ENCODE results near the gene MYH1.
"Not testable (repeated sequence)": the region's sequence is repeated elsewhere in the genome, so short reads cannot be mapped to it uniquely, and the experiment has no call there.

Gene MYH1

DNA sequence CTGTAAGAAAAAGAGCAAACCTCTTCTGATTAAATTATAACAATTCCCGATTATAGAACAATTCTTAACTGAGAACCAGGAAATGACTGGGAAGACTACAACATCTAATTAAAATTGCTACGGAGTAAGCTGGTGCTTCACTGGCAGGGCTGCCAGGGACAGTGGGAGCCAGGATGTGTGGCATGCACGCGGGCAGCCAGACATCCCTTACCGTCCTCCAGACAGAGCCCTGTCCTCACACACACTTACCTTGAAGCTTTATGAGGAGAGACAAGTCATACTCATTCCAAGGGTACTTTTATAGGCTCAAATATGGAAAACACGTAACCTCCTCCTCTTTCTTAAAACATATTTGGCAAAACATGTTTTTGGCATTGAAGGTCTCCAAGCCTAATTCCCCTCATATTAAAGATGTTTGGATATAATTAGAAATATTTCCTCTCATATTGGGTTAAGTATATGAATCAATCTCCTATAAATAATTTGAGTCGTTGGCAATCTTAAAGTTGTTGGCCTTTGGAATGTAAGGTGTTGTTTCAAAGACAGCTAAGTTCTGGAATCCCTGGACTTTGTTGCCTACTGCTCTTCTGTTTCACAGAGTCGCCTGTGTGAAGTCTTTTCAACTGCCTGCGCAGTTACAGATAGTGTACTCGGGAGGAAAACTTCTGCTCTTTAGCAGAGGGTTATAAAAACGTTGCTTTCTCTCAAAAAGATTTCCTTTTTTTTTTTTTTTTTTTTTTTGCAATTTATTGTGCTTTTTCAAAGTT, at the start of gene MYH1:
MYH1 (minus strand) TSS at position 272 of the 767 bp plus-strand sequence. CDS start 1,900 bp downstream, outside the sequence.
- no peaks in the 10 kb centered on the region for H3K36me3 ChIP-seq (ENCODE audit: control insufficient read depth in 5 of 5, insufficient read depth in 5 of 5, low read length in 5 of 5)
- H3K27ac ChIP-seq (ENCODE audit: low read depth, low read length): no peak within 1 kb of the TSS
- no peaks in the 10 kb centered on the region for H3K27me3 ChIP-seq (ENCODE audit: control insufficient read depth in 5 of 5, insufficient read depth in 4 of 5, low read length in 5 of 5)
- peaks cover 0 to 6% (median 4%) of the 10 kb centered on the region in 5 donors for H3K4me1 ChIP-seq (ENCODE audit: control insufficient read depth in 5 of 5, insufficient read depth in 5 of 5, low read length in 5 of 5)
- no peak within 1 kb of the TSS for H3K4me3 ChIP-seq (ENCODE audit: low read depth in 1 of 5, low read length in 5 of 5)
- H3K9me3 ChIP-seq (ENCODE audit: control insufficient read depth in 5 of 5, low read length in 5 of 5): no peaks in the 10 kb centered on the region
- H3K9ac ChIP-seq (ENCODE audit: low read length in 5 of 5): no peak within 1 kb of the TSS

DNA sequence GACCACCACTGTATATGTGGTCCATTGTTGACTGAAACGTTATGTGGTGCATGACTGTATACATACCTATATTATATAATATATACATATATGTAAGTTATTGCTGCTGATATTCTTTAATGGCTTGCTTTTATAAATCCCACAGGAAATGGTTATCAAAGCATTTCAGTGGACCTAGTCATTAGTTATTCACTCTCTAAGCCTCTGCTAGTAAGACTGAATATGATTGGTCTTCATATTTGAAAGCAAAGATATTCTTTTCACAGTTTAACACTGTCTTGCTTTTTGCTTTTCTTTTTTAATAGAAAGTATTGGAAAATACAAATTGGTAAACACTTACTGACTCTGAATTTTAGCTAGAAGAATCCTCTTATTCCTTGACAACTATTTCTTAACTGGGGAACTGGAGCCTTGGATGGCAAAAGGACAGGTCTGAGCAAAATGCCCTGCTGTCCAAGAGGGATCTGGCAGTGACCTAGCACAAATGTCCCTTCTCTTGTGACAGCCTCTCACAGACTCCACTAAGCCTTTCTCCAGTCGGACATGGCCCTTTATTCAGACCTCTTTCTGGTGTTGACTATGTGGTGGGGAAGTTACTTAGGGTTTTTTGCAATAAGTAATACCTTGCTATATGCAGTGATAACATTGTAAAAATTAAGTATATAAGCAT, 45.8 kb upstream of the MYH1 start:
- H3K36me3 ChIP-seq (ENCODE audit: control insufficient read depth in 5 of 5, insufficient read depth in 5 of 5, low read length in 5 of 5): no peaks in the 10 kb centered on the region
- no peak overlapping the region for H3K4me3 ChIP-seq (ENCODE audit: low read depth in 1 of 5, low read length in 5 of 5)
- H3K27ac ChIP-seq (ENCODE audit: low read depth, low read length): no peak overlapping the region
- H3K4me1 ChIP-seq (ENCODE audit: control insufficient read depth in 5 of 5, insufficient read depth in 5 of 5, low read length in 5 of 5): peaks cover 0 to 23% (median 7%) of the 10 kb centered on the region in 5 donors
- H3K9ac ChIP-seq (ENCODE audit: low read length in 5 of 5): no peak overlapping the region
- no peaks in the 10 kb centered on the region for H3K27me3 ChIP-seq (ENCODE audit: control insufficient read depth in 5 of 5, insufficient read depth in 4 of 5, low read length in 5 of 5)
- H3K9me3 ChIP-seq (ENCODE audit: control insufficient read depth in 5 of 5, low read length in 5 of 5): peaks cover 0 to 4% (median 0%) of the 10 kb centered on the region in 5 donors

DNA sequence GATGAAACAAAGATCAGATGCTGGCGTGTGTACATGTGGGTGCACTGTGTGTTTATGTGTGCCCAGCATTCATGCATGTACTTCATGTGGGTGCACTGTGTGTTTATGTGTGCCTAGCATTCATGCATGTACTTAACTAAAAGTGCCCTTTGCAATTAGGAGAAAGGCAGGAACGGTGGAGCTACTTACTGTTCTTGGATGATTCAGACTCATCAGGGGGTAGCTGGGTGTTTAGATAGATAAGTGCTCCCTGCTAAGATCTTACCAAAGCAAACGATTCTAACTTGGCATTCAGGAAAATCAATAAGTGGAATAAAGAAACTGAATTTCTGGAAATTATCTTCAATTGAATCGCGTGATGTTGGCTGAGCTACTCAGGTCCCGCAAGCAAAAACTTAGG, 39.7 kb upstream of the MYH1 start:
- H3K9ac ChIP-seq (ENCODE audit: low read length in 5 of 5): no peak overlapping the region
- H3K27ac ChIP-seq (ENCODE audit: low read depth, low read length): peak overlapping the region; percentile 42
- no peaks in the 10 kb centered on the region for H3K27me3 ChIP-seq (ENCODE audit: control insufficient read depth in 5 of 5, insufficient read depth in 4 of 5, low read length in 5 of 5)
- no peaks in the 10 kb centered on the region for H3K36me3 ChIP-seq (ENCODE audit: control insufficient read depth in 5 of 5, insufficient read depth in 5 of 5, low read length in 5 of 5)
- H3K9me3 ChIP-seq (ENCODE audit: control insufficient read depth in 5 of 5, low read length in 5 of 5): peaks cover 0 to 4% (median 0%) of the 10 kb centered on the region in 5 donors
- no peak overlapping the region for H3K4me3 ChIP-seq (ENCODE audit: low read depth in 1 of 5, low read length in 5 of 5)
- H3K4me1 ChIP-seq (ENCODE audit: control insufficient read depth in 5 of 5, insufficient read depth in 5 of 5, low read length in 5 of 5): peaks cover 0 to 32% (median 31%) of the 10 kb centered on the region in 5 donors

DNA sequence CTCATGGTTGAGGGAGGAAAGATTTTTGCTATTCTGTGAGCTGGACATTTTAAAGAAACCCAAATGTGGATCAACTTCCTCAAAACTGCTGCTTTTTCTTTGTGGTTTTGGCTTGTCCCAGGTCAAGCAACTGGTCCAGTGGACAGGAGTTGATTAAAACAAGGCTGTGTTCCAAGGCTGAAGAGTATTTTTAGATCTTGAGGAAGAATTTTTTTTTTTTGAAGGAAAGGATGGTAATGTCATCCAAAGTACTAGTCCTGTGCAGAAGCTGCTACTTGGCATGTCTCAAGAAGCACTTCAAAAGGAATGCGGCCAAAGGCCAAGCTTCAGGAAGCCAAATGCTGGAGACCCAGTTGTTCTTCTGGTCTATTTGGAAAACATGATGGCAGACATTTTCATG, 39.1 kb upstream of the MYH1 start:
- Histone ChIP-seq H3K36me3 (ENCODE audit: control insufficient read depth in 5 of 5, insufficient read depth in 5 of 5, low read length in 5 of 5) (no peaks in the 10 kb centered on the region), H3K27me3 (ENCODE audit: control insufficient read depth in 5 of 5, insufficient read depth in 4 of 5, low read length in 5 of 5) (no peaks in the 10 kb centered on the region), H3K4me3 (ENCODE audit: low read depth in 1 of 5, low read length in 5 of 5) (no peak overlapping the region), H3K9me3 (ENCODE audit: control insufficient read depth in 5 of 5, low read length in 5 of 5) (peaks cover 0 to 3% (median 0%) of the 10 kb centered on the region in 5 donors), H3K9ac (ENCODE audit: low read length in 5 of 5) (no peak overlapping the region), H3K4me1 (ENCODE audit: control insufficient read depth in 5 of 5, insufficient read depth in 5 of 5, low read length in 5 of 5) (peaks cover 0 to 32% (median 31%) of the 10 kb centered on the region in 5 donors), H3K27ac (ENCODE audit: low read depth, low read length) (peak overlapping the region; percentile 42)

DNA sequence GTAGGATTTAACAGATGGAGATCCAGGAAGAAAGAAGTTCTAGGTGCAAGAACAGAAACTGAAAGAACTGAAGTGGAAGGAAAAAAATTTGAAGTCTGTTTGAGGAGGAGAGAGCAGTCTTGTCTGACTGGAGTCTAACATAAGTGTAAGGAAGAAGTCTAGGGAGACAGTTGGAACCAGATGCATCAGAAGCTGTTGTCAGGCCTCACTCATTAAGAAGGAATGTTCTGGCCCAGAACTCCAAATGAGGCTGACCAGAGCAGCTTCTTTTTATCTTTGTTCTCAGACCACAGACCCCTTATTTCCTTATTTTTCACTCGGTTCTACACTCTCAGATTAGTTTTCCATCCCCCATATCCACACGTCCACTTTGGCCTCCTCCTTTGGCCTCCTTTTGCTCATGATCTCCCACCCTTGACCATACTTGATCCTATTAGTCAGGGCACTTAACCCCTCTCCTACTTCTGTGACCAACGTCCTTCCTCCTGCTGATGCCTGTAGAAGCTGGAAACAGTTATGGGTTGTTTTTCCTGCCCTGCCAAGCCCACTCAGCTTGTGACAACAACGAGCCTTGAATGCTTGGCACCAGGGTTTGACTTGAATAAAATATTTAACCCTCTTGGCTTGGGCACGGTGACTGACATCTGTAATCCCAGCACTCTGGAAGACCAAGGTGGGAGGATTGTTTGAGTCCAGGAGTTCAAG, 38.1 kb upstream of the MYH1 start:
- no peaks in the 10 kb centered on the region for H3K9me3 ChIP-seq (ENCODE audit: control insufficient read depth in 5 of 5, low read length in 5 of 5)
- H3K4me1 ChIP-seq (ENCODE audit: control insufficient read depth in 5 of 5, insufficient read depth in 5 of 5, low read length in 5 of 5): peaks cover 0 to 32% (median 31%) of the 10 kb centered on the region in 5 donors
- H3K27me3 ChIP-seq (ENCODE audit: control insufficient read depth in 5 of 5, insufficient read depth in 4 of 5, low read length in 5 of 5): no peaks in the 10 kb centered on the region
- H3K27ac ChIP-seq (ENCODE audit: low read depth, low read length): peak overlapping the region; percentile 42
- no peaks in the 10 kb centered on the region for H3K36me3 ChIP-seq (ENCODE audit: control insufficient read depth in 5 of 5, insufficient read depth in 5 of 5, low read length in 5 of 5)
- peak overlapping the region in 1 of 5 donors; percentile 25 for H3K4me3 ChIP-seq (ENCODE audit: low read depth in 1 of 5, low read length in 5 of 5)
- no peak overlapping the region for H3K9ac ChIP-seq (ENCODE audit: low read length in 5 of 5)

DNA sequence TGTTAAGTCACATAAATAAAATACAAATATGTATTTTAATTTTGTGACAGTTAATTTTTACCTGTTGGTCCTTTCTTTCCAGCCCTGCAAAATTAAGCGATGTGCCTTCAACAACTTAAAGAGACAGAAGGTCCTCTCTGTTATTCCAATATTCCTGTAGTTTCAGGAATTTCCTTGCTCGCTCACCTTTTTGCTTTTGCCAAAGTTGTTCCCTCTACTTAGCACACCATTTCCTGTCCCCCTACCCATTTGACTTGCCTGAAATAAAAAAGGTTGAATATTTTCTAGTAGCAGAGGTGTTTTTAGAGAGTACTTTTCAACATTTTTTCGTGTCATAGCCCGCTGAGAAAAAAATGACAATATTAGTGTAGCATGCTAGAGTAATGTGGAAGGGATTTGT, 31.7 kb upstream of the MYH1 start:
- no peak overlapping the region for H3K27ac ChIP-seq (ENCODE audit: low read depth, low read length)
- no peaks in the 10 kb centered on the region for H3K4me1 ChIP-seq (ENCODE audit: control insufficient read depth in 5 of 5, insufficient read depth in 5 of 5, low read length in 5 of 5)
- no peaks in the 10 kb centered on the region for H3K27me3 ChIP-seq (ENCODE audit: control insufficient read depth in 5 of 5, insufficient read depth in 4 of 5, low read length in 5 of 5)
- H3K4me3 ChIP-seq (ENCODE audit: low read depth in 1 of 5, low read length in 5 of 5): no peak overlapping the region
- H3K9ac ChIP-seq (ENCODE audit: low read length in 5 of 5): no peak overlapping the region
- no peaks in the 10 kb centered on the region for H3K9me3 ChIP-seq (ENCODE audit: control insufficient read depth in 5 of 5, low read length in 5 of 5)
- H3K36me3 ChIP-seq (ENCODE audit: control insufficient read depth in 5 of 5, insufficient read depth in 5 of 5, low read length in 5 of 5): no peaks in the 10 kb centered on the region

DNA sequence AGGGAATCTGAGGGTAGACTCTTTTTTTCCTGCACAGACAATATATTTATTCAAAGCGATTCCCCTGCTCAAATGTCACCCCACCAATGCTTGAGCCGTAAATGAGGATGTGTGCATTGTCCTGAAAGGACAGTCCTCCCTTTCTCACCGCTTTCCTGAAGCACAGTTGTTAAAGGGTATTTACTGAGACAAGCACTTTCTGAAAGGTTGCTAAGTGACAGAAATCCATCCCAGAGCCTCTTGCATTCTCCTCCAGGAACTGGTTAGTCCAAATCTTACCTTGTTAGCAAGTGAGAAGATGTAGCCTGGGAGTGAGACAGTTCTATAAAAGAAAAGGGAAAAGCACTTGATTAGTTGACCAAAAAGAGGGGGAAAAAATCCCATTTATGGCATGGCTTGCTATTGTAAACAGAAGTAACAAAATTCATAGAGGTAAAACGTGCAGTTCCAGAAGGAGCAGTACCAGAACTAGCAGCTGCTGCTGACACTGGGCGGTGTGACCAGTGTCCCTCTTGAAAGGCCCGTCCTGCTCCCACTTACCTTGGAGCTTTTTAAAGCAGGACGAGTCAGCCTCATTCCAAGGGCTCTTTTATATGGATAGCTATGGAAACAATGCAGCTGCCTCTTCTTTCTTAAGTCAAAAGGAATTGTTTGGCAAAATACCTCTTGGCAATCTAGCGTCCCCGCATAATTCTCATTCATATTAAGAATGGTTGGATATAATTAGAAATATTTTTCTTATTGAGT, 30.9 kb upstream of the MYH1 start, which contains the start of gene MYH2:
MYH2 (minus strand) TSS at position 563 of the 747 bp plus-strand sequence. CDS start 1,738 bp downstream, outside the sequence.
- Histone ChIP-seq H3K27me3 (ENCODE audit: control insufficient read depth in 5 of 5, insufficient read depth in 4 of 5, low read length in 5 of 5) (no peaks in the 10 kb centered on the region), H3K36me3 (ENCODE audit: control insufficient read depth in 5 of 5, insufficient read depth in 5 of 5, low read length in 5 of 5) (no peaks in the 10 kb centered on the region), H3K4me3 (ENCODE audit: low read depth in 1 of 5, low read length in 5 of 5) (no peak within 1 kb of the TSS), H3K9me3 (ENCODE audit: control insufficient read depth in 5 of 5, low read length in 5 of 5) (no peaks in the 10 kb centered on the region), H3K4me1 (ENCODE audit: control insufficient read depth in 5 of 5, insufficient read depth in 5 of 5, low read length in 5 of 5) (no peaks in the 10 kb centered on the region), H3K27ac (ENCODE audit: low read depth, low read length) (no peak within 1 kb of the TSS), H3K9ac (ENCODE audit: low read length in 5 of 5) (no peak within 1 kb of the TSS)

DNA sequence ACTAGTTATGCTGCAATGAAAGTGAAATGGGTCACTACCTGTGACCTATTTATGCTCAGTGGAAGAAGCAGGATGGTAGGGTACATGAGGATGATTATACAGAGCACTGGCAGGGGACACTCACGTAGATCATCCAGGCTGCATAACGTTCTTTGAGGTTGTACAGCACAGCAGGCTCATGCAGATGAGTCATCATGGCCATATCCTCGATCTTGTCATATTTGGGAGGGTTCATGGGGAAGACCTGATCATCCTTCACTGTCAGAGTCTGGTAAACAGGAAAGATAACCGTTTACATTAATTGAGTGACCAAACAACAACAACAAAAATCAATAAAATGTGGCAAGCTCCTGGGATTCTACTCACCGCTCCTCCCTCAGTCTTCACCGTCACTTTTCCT, 29.0 kb upstream of the MYH1 start:
- Histone ChIP-seq H3K9me3 (ENCODE audit: control insufficient read depth in 5 of 5, low read length in 5 of 5) (no peaks in the 10 kb centered on the region), H3K36me3 (ENCODE audit: control insufficient read depth in 5 of 5, insufficient read depth in 5 of 5, low read length in 5 of 5) (no peaks in the 10 kb centered on the region), H3K27me3 (ENCODE audit: control insufficient read depth in 5 of 5, insufficient read depth in 4 of 5, low read length in 5 of 5) (no peaks in the 10 kb centered on the region), H3K4me3 (ENCODE audit: low read depth in 1 of 5, low read length in 5 of 5) (no peak overlapping the region), H3K27ac (ENCODE audit: low read depth, low read length) (no peak overlapping the region), H3K4me1 (ENCODE audit: control insufficient read depth in 5 of 5, insufficient read depth in 5 of 5, low read length in 5 of 5) (no peaks in the 10 kb centered on the region), H3K9ac (ENCODE audit: low read length in 5 of 5) (no peak overlapping the region)

DNA sequence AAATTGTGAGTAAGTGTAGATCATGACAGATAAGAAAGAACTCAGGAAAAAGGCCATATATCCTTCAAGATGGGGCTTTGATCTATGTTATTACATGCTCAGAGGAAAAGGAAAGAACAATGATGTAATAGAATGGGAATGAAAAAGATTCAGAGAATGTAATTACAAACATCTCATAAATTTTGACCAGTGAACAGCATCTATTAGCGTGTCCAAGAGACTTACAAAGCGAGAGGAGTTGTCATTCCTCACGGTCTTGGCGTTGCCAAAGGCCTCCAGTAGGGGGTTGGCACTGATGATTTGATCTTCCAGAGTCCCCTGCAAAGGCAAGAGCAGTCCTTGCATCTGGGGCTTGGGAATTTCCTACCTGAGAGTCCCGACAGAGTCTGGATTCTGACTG, 25.1 kb upstream of the MYH1 start:
- H3K27ac ChIP-seq (ENCODE audit: low read depth, low read length); H3K27me3 ChIP-seq (ENCODE audit: control insufficient read depth in 5 of 5, insufficient read depth in 4 of 5, low read length in 5 of 5); H3K4me3 ChIP-seq (ENCODE audit: low read depth in 1 of 5, low read length in 5 of 5); H3K36me3 ChIP-seq (ENCODE audit: control insufficient read depth in 5 of 5, insufficient read depth in 5 of 5, low read length in 5 of 5); H3K9me3 ChIP-seq (ENCODE audit: control insufficient read depth in 5 of 5, low read length in 5 of 5); H3K4me1 ChIP-seq (ENCODE audit: control insufficient read depth in 5 of 5, insufficient read depth in 5 of 5, low read length in 5 of 5); H3K9ac ChIP-seq (ENCODE audit: low read length in 5 of 5): not testable (repeated sequence)
